Right ventricle myocardium inferior (tissue), 1 donor: ENCODE data around the gene CTSF. TPM values are rescaled to one million over a fixed set of nuclear protein-coding genes. Genes with fewer than 3 reads are reported as not detected.
"Not testable (repeated sequence)": the region's sequence is repeated elsewhere in the genome, so short reads cannot be mapped to it uniquely, and the experiment has no call there.

Experiments
- ATAC-seq: fragments of 200-7000 bp; cut with Tn5 transposase; one replicate; pipeline ENCODE4 v1.9.1; 2020; ENCODE audit warnings: mild to moderate bottlenecking, moderate library complexity
- DNase-seq: peaks from one replicate; pipeline ENCODE4 v3.0.0; 2021; ENCODE audit errors: missing footprints
- intact Hi-C: fragments of 100-400 bp; cut with DNase I; formaldehyde crosslinking; loops from one replicate; pipeline ENCODE4 v1.11.0; 2022
- total RNA-seq: library from RNA; stranded (reverse); fragmentation: NEBNext Ultra II Directional; extraction: Animal tissue kit (Norgen Biotek cat#: 25700); gene quantifications from one replicate; pipeline ENCODE4 v1.2.1, GENCODE V29; 2021
- donor health status: DM: no; HTN: yes; CAD: no; lungs with severe emphysema.

The CTSF gene
- total RNA-seq, 1 donor from 2014 or later = 51.0 TPM

- intact Hi-C loops = loop anchor here (2.0 to 5.0 kb wide), 2 partner anchors 24 to 85 kb away; partner anchors contain the start of genes RBM14 and RBM4B
- peak; percentile 100 for DNase-seq
- ATAC-seq = peak; percentile 95
These were observed 24.3 kb upstream of the CTSF start, which contains the start of the genes CCDC87 and CCS for GRCh38 chr11:66592457-66593302. TSS of gene CCDC87 (minus strand) at chr11:66593063. CDS start at chr11:66593015, 48 bp downstream. TSS of gene CCS (plus strand) at chr11:66593185. CDS start at chr11:66593262, 77 bp downstream.

GRCh38 chr11:66591175-66591574 is 22.8 kb upstream of the CTSF start:
- ATAC-seq = no peak
- intact Hi-C loops = loop anchor here (5.0 kb wide), 1 partner anchor 86 kb away; the partner anchor contains the start of gene RBM4B
- DNase-seq = no peak

GRCh38 chr11:66589996-66590675 is 21.7 kb upstream of the CTSF start:
- no peak for DNase-seq
- intact Hi-C loops = loop anchor here (5.0 kb wide), 1 partner anchor 87 kb away; the partner anchor contains the start of gene RBM4B
- no peak for ATAC-seq

GRCh38 chr11:66589315-66589714 is 20.9 kb upstream of the CTSF start:
- intact Hi-C loops, ATAC-seq, DNase-seq: not testable (repeated sequence)

- ATAC-seq (no peak), DNase-seq (no peak)
- intact Hi-C loops = no loop called here
These were observed 17.7 kb upstream of the CTSF start for GRCh38 chr11:66586136-66586535.

GRCh38 chr11:66585447-66585846 is 17.0 kb upstream of the CTSF start:
- ATAC-seq, DNase-seq, intact Hi-C loops: not testable (repeated sequence)

GRCh38 chr11:66582565-66583147 is 14.2 kb upstream of the CTSF start:
- intact Hi-C loops, ATAC-seq, DNase-seq: not testable (repeated sequence)

- DNase-seq (no peak), ATAC-seq (no peak)
- intact Hi-C loops = no loop called here
These were observed 12.9 kb upstream of the CTSF start for GRCh38 chr11:66581261-66581660.

GRCh38 chr11:66580803-66581202 is 12.4 kb upstream of the CTSF start:
- intact Hi-C loops = no loop called here

GRCh38 chr11:66579017-66579606 is 10.7 kb upstream of the CTSF start:
- DNase-seq (peak; percentile 85), ATAC-seq (peak; percentile 91)
- intact Hi-C loops = loop anchor here (1.0 kb wide), 1 partner anchor 99 kb away; no protein-coding TSS in a partner anchor

More at GRCh38 chr11:66580803-66581202, 12.4 kb upstream of the CTSF start:
- no peak for DNase-seq
- ATAC-seq = no peak

GRCh38 chr11:66570850-66571180 is 2.4 kb upstream of the CTSF start:
- no peak for DNase-seq
- no peak for ATAC-seq
- intact Hi-C loops = no loop called here

GRCh38 chr11:66570079-66570849 is 1.9 kb upstream of the CTSF start:
- intact Hi-C loops = no loop called here
- ATAC-seq (no peak), DNase-seq (no peak)

GRCh38 chr11:66569076-66569475 is 670 bp upstream of the CTSF start:
- ATAC-seq (no peak), DNase-seq (no peak)
- intact Hi-C loops = loop anchor here (1.0 kb wide), 1 partner anchor 26 kb away; no protein-coding TSS in a partner anchor

GRCh38 chr11:66567787-66568123 is 651 bp downstream of the CTSF start:
- ATAC-seq = peak; percentile 11
- no peak for DNase-seq
- intact Hi-C loops = no loop called here

- DNase-seq (no peak), ATAC-seq (no peak)
- intact Hi-C loops = no loop called here
These were observed 2.2 kb downstream of the CTSF start for GRCh38 chr11:66566221-66566620.

- DNase-seq (no peak), ATAC-seq (no peak)
- intact Hi-C loops = no loop called here
These were observed 3.4 kb downstream of the CTSF start for GRCh38 chr11:66564984-66565383.

GRCh38 chr11:66564538-66564937 is 3.9 kb downstream of the CTSF start:
- intact Hi-C loops = no loop called here
- DNase-seq (no peak), ATAC-seq (no peak)

- intact Hi-C loops = no loop called here
- DNase-seq (no peak), ATAC-seq (no peak)
These were observed 4.6 kb downstream of the CTSF start for GRCh38 chr11:66563832-66564231.
